GM23248 (cell line): ENCODE data around the gene RTRAF. TPM values are rescaled to one million over a fixed set of nuclear protein-coding genes. Genes with fewer than 3 reads are reported as not detected.
A peak's percentile ranks its signal among the peaks of the same experiment; 100 is the strongest.

Experiments used
- DNase-seq: peaks from one replicate; pipeline ENCODE4 v3.0.0-alpha.2; 2015
- H2AFZ ChIP-seq: fragments of 200-600 bp; sonication (generic); 2 replicates; pipeline ENCODE4 v1.6.1; 2016; ENCODE audit warnings: antibody characterized with exemption
- H3F3A ChIP-seq: fragments of 200-600 bp; sonication (generic); 2 replicates; pipeline ENCODE4 v1.6.1; 2016; ENCODE audit warnings: mild to moderate bottlenecking, antibody characterized with exemption, mixed run types; ENCODE audit not compliant: insufficient read depth
- H3K27ac ChIP-seq: fragments of 200-600 bp; sonication (generic); 2 replicates; pipeline ENCODE4 v1.5.1; 2016; ENCODE audit warnings: mild to moderate bottlenecking
- H3K27me3 ChIP-seq: fragments of 200-600 bp; sonication (generic); replicated peaks from 2 replicates; pipeline ENCODE4 v1.6.1; 2016; ENCODE audit warnings: mild to moderate bottlenecking; ENCODE audit not compliant: insufficient read depth
- H3K36me3 ChIP-seq: fragments of 200-600 bp; sonication (generic); 2 replicates; pipeline ENCODE4 v1.6.1; 2016; ENCODE audit warnings: low read depth, mild to moderate bottlenecking
- H3K4me1 ChIP-seq: fragments of 200-600 bp; sonication (generic); 2 replicates; pipeline ENCODE4 v1.6.1; 2016; ENCODE audit warnings: mild to moderate bottlenecking; ENCODE audit not compliant: insufficient read depth
- H3K4me2 ChIP-seq: fragments of 200-600 bp; sonication (generic); one replicate; pipeline ENCODE4 v1.6.1; 2016; ENCODE audit warnings: mild to moderate bottlenecking; ENCODE audit not compliant: unreplicated experiment
- H3K4me3 ChIP-seq: fragments of 200-600 bp; sonication (generic); 2 replicates; pipeline ENCODE4 v1.5.1; 2016; ENCODE audit warnings: mild to moderate bottlenecking
- H3K79me2 ChIP-seq: fragments of 200-600 bp; sonication (generic); 2 replicates; pipeline ENCODE4 v1.6.1; 2016; ENCODE audit warnings: mild to moderate bottlenecking; ENCODE audit not compliant: insufficient read depth
- H3K9ac ChIP-seq: fragments of 200-600 bp; sonication (generic); 2 replicates; pipeline ENCODE4 v1.6.1; 2016; ENCODE audit warnings: mild to moderate bottlenecking
- H3K9me2 ChIP-seq: fragments of 200-600 bp; sonication (generic); 2 replicates; pipeline ENCODE4 v1.6.1; 2016; ENCODE audit warnings: mixed run types, mild to moderate bottlenecking, moderate library complexity; ENCODE audit not compliant: insufficient read depth
- H3K9me3 ChIP-seq: fragments of 200-600 bp; sonication (generic); one replicate; pipeline ENCODE4 v1.6.1; 2017; ENCODE audit warnings: low read depth
- H4K20me1 ChIP-seq: fragments of 200-600 bp; sonication (generic); 2 replicates; pipeline ENCODE4 v1.6.0; 2016; ENCODE audit not compliant: insufficient read depth
- EZH2 ChIP-seq: fragments of 200-600 bp; sonication (generic); IDR thresholded peaks from 2 replicates; pipeline ENCODE4 v1.6.1; 2018; ENCODE audit warnings: antibody characterized with exemption, mild to moderate bottlenecking; ENCODE audit not compliant: insufficient read depth, poor library complexity, severe bottlenecking
- EZH2phosphoT487 ChIP-seq: fragments of 200-600 bp; sonication (generic); IDR thresholded peaks from 2 replicates; pipeline ENCODE4 v1.6.1; 2018; ENCODE audit warnings: antibody characterized with exemption, moderate library complexity, mild to moderate bottlenecking, low read depth; ENCODE audit not compliant: insufficient read depth
- WGBS, 2 experiments: methylation state at CpG; one replicate each; pipeline ENCODE4 v1.1.6; 2015 to 2017; ENCODE audit warnings: low lambda C conversion rate in 2 of 2, low coverage in 1 of 2; ENCODE audit errors: missing lambda C conversion rate in 2 of 2; 5-methylcytosine and 5-hydroxymethylcytosine counted together
- in situ Hi-C: fragments of 300-500 bp; cut with MboI; formaldehyde crosslinking; loops from 2 replicates; pipeline ENCODE4 v1.15.0; 2020
- polyA plus RNA-seq: library from polyadenylated mRNA; unstranded; fragments of >200 nt; fragmentation: Nextera tagmentation; extraction: Ambion mirVana; gene quantifications from 2 replicates; pipeline ENCODE4 v1.2.1, GENCODE V29; 2016
- total RNA-seq: library from RNA; depleted of rRNA; stranded (reverse); fragments of >200 nt; shearing (Covaris generic); gene quantifications from 2 replicates; pipeline ENCODE4 v1.2.3, GENCODE V29; 2014

RTRAF gene
- total and polyA plus RNA-seq, 2 experiments from 2014 or later, result 99.9 to 270 TPM

GRCh38 chr14:51979088-51979709 is 10.1 kb upstream of the RTRAF start:
- no peak overlapping the region for H3K4me2 ChIP-seq
- no peaks in the 10 kb centered on the region for H3K27me3 ChIP-seq
- no peaks in the 10 kb centered on the region for H3K9me3 ChIP-seq
- DNase-seq, result peak; percentile 79
- H3K27ac ChIP-seq, result no peak overlapping the region
- no peak overlapping the region for H3K9ac ChIP-seq
- H3K4me3 ChIP-seq, result no peak overlapping the region
- H3F3A ChIP-seq, result peaks cover 7% of the 10 kb centered on the region; the same call in 1 of the 2 replicates
- H3K79me2 ChIP-seq, result no peaks in the 10 kb centered on the region
- H3K36me3 ChIP-seq, result no peaks in the 10 kb centered on the region
- TF ChIP-seq EZH2phosphoT487, result no peak
- TF ChIP-seq EZH2, result no peak
- in situ Hi-C loops, result loop anchor here (10.0 kb wide), 2 partner anchors 194 to 714 kb away; no protein-coding TSS in a partner anchor
- no peaks in the 10 kb centered on the region for H3K4me1 ChIP-seq
- 20 to 25% methylated on average over 17 of the region's 17 CpGs for WGBS, 2 experiments
- no peaks in the 10 kb centered on the region for H4K20me1 ChIP-seq
- no peaks in the 10 kb centered on the region for H3K9me2 ChIP-seq
- peak overlapping the region; percentile 32; the same call in 1 of the 2 replicates for H2AFZ ChIP-seq

- DNase-seq, result no peak
- no peak overlapping the region for H3K4me2 ChIP-seq
- H3K4me3 ChIP-seq, result no peak overlapping the region
- no peak for TF ChIP-seq EZH2phosphoT487
- no peak for TF ChIP-seq EZH2
- no peaks in the 10 kb centered on the region for H3K4me1 ChIP-seq
- H3K27me3 ChIP-seq, result no peaks in the 10 kb centered on the region
- H2AFZ ChIP-seq, result no peak overlapping the region
- H3F3A ChIP-seq, result peaks cover 7% of the 10 kb centered on the region; the same call in 1 of the 2 replicates
- H3K9me3 ChIP-seq, result no peaks in the 10 kb centered on the region
- H3K27ac ChIP-seq, result no peak overlapping the region
- no peak overlapping the region for H3K9ac ChIP-seq
- H3K79me2 ChIP-seq, result no peaks in the 10 kb centered on the region
- WGBS, 2 experiments, result 87 to 89% methylated on average over 4 of the region's 4 CpGs
- in situ Hi-C loops, result no loop called here
- no peaks in the 10 kb centered on the region for H3K9me2 ChIP-seq
- no peaks in the 10 kb centered on the region for H3K36me3 ChIP-seq
- no peaks in the 10 kb centered on the region for H4K20me1 ChIP-seq
Measured at GRCh38 chr14:51981218-51981854, 8.0 kb upstream of the RTRAF start.

GRCh38 chr14:51988221-51988620 is 1.1 kb upstream of the RTRAF start:
- Histone ChIP-seq H3K79me2 (peaks cover 38% of the 10 kb centered on the region), H3K4me1 (peaks cover 16% of the 10 kb centered on the region), H3F3A (no peaks in the 10 kb centered on the region), H3K9me2 (no peaks in the 10 kb centered on the region), H2AFZ (peak overlapping the region; percentile 97), H3K4me3 (no peak overlapping the region), H3K9ac (no peak overlapping the region), H3K4me2 (no peak overlapping the region), H3K27ac (no peak overlapping the region), H3K27me3 (no peaks in the 10 kb centered on the region), H4K20me1 (no peaks in the 10 kb centered on the region), H3K9me3 (no peaks in the 10 kb centered on the region), H3K36me3 (peaks cover 20% of the 10 kb centered on the region)
- WGBS, 2 experiments, result 29 to 46% methylated on average over 1 of the region's 1 CpG
- TF ChIP-seq EZH2, result no peak
- no peak for TF ChIP-seq EZH2phosphoT487
- no peak for DNase-seq
- in situ Hi-C loops, result no loop called here

GRCh38 chr14:51990488-51990887 is 1.1 kb downstream of the RTRAF start:
- Histone ChIP-seq H3K4me3 (peak overlapping the region; percentile 99), H3K79me2 (peaks cover 57% of the 10 kb centered on the region), H3K4me2 (peak overlapping the region; percentile 94), H3K27ac (no peak overlapping the region), H4K20me1 (no peaks in the 10 kb centered on the region), H3K4me1 (peaks cover 16% of the 10 kb centered on the region), H2AFZ (peak overlapping the region; percentile 88; the same call in 1 of the 2 replicates), H3K9ac (peak overlapping the region; percentile 90), H3K9me3 (no peaks in the 10 kb centered on the region), H3K27me3 (no peaks in the 10 kb centered on the region), H3K9me2 (no peaks in the 10 kb centered on the region), H3K36me3 (peaks cover 27% of the 10 kb centered on the region), H3F3A (peaks cover 11% of the 10 kb centered on the region; the same call in 1 of the 2 replicates)
- TF ChIP-seq EZH2phosphoT487 (no peak), EZH2 (no peak)
- WGBS, 2 experiments, result 65% methylated on average over 3 of the region's 3 CpGs
- in situ Hi-C loops, result no loop called here
- DNase-seq, result no peak
